ENCODE results near the gene NINJ2.

NINJ2 gene

GRCh38 chr12:614411-614970, 48.8 kb downstream of the NINJ2 start:
- peak in 1 of 2 donors; percentile 21 for DNase-seq (ENCODE audit: low read depth in 2 of 2)

- DNase-seq (ENCODE audit: low read depth in 2 of 2): no peak
Observed at GRCh38 chr12:613996-614395, 49.2 kb downstream of the NINJ2 start.

- DNase-seq (ENCODE audit: low read depth in 2 of 2): no peak
Observed at GRCh38 chr12:612886-613285, 50.4 kb downstream of the NINJ2 start.

DNA sequence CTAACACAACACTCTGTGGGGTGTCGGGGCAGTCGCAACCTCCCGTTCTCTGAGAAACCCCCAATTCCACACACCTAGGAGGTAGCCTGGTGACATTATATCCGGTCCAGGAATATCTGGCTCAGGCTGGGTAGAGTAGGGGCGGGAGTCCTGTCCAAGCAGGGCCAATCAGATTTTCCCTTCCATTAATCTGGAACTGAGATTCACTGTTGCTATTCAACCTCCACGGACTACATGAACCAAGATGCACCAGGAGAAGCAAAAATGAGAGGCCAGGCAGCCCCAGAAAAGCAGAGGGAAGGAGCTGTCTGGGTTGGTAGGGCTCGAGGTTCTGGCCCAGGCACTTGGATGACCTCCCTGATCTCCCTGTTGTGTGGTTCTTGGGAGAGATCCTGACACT, 51.0 kb downstream of the NINJ2 start:
- no peak for DNase-seq (ENCODE audit: low read depth in 2 of 2)

DNA sequence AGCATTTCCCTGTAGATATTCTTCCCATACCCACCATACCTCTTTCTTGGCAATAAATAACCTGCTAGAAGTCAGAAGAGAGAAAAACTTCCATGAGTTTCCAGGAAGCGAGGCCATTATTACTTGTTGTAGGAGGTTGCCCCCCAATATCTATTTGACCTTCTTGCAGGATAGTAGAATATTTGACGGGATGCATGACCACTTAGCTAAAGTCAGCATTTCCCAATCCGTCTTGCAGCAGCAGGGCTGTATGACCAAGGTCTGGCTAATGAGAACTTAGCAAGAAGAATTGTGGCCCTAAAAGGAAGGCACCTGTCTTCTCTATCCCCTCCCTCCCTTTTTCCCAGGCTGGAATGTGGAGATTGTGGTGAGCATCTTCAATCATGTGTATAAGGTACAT, 51.5 kb downstream of the NINJ2 start:
- DNase-seq (ENCODE audit: low read depth in 2 of 2): no peak

GRCh38 chr12:608921-609320, 54.3 kb downstream of the NINJ2 start:
- DNase-seq (ENCODE audit: low read depth in 2 of 2): no peak

GRCh38 chr12:608413-608812, 54.8 kb downstream of the NINJ2 start:
- no peak for DNase-seq (ENCODE audit: low read depth in 2 of 2)

DNA sequence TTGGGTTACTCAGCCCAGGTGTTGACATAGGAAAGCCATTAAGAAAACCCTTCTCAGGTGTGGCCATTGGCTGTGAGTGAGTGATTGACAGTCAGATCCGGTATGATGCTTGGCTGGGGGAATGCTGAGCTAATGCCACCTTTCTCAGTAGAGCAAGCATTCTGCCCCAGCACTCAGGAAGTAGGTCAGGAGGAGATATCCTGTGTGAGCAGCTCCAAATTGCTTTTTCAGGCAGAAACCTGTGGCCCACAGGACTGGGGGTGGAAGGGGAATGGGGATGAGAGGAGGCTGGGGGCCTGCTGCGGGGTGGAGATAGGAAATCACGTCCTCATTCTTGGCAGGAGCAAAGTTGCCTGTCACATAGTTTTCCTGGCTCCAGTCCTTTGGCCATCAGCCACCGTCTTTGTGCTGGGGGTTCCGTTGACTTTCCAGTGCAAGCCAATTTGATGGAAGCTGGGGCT, 55.7 kb downstream of the NINJ2 start:
- no peak for DNase-seq (ENCODE audit: low read depth in 2 of 2)

GRCh38 chr12:604956-605355, 58.3 kb downstream of the NINJ2 start:
- DNase-seq (ENCODE audit: low read depth in 2 of 2): no peak

DNA sequence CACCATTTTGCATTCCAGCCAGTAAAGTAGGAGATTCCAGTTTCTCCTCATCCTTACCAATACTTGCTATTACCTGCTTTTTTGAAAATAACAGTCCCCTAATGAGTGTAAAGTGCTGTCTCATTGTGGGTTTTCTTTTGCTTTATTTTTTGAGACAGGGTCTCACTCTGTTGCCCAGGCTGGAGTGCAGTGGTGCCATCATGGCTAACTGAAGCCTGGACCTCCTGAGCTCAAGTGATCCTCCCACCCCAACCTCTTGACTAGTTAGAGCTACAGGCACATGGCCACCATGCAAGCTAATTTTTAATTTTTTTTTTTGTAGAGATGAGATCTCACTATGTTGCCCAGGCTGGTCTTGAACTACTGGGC, 60.6 kb downstream of the NINJ2 start:
- no peak for DNase-seq (ENCODE audit: low read depth in 2 of 2)

GRCh38 chr12:601976-602699, 61.1 kb downstream of the NINJ2 start:
- DNase-seq (ENCODE audit: low read depth in 2 of 2): no peak

GRCh38 chr12:599756-600155, 63.5 kb downstream of the NINJ2 start:
- DNase-seq (ENCODE audit: low read depth in 2 of 2): no peak

DNA sequence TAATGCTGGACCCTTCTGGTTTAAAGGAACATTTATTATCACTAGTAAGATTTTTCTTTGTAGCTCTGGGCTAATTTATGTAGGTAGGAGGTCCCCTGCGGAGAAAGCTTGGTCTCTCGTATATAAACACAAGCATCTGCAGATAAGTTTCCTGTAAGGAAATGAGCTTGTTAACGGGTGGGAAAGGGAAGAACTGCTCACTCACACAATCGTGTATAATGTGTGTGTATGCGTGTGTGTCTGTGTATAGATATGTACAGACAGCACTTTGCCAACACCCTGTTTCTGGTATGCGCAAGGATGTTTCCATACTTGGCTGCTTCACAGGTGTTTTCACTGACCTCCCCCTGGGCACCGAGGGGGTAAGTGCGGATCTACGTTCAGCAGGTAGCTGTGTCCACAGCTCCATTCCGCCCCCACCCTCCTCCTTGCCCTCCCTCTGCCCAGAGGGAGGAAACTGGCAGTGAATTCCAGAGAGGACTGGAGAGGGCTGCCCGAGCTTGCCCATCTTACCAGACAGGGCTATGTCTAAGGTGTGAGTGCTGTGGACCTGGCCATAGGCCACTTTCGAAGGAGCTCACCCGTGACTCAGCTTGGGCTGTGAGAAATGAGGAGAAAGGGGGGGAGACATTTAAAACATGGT, 65.2 kb downstream of the NINJ2 start:
- DNase-seq (ENCODE audit: low read depth in 2 of 2): no peak

GRCh38 chr12:593396-594270, 69.6 kb downstream of the NINJ2 start:
- no peak for DNase-seq (ENCODE audit: low read depth in 2 of 2)

DNA sequence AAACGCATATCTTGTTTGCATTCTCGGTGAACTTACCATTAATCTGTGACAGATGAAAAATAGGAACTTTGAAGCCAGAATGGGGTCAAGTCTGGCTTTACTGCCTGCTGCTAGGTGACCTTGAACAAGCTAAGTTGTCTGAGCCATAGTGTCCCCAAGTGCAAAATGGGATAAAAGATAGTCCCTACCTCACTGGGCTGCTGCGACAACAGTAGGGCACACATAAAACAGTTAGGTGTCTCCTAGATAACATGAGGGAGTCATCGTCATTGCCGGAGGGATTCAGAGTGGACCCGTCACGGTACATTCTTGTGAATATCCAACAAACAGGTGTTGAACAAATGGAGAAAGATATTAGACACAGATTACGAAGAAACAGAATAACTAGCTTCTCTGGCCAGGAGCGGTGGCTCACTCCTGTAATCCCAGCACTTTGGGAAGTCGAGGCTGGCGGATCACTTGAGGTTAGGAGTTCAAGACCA, 71.2 kb downstream of the NINJ2 start:
- no peak for DNase-seq (ENCODE audit: low read depth in 2 of 2)

GRCh38 chr12:591167-592023, 71.8 kb downstream of the NINJ2 start:
- no peak for DNase-seq (ENCODE audit: low read depth in 2 of 2)

- DNase-seq (ENCODE audit: low read depth in 2 of 2): no peak
Observed at GRCh38 chr12:590206-590750, 73.0 kb downstream of the NINJ2 start.

GRCh38 chr12:588646-589045, 74.6 kb downstream of the NINJ2 start:
- DNase-seq (ENCODE audit: low read depth in 2 of 2): no peak

- no peak for DNase-seq (ENCODE audit: low read depth in 2 of 2)
Observed at GRCh38 chr12:588024-588322, 75.3 kb downstream of the NINJ2 start.

GRCh38 chr12:587132-588023, 75.9 kb downstream of the NINJ2 start:
- DNase-seq (ENCODE audit: low read depth in 2 of 2): no peak

All from stimulated activated CD4-positive, alpha-beta T cell treated with anti-CD3 and anti-CD28 coated beads, Interleukin-4, amount 100 ng/mL, for 48 hours (primary cell).